Left forelimb (tissue), 1 donor: ENCODE results near the gene ANO9.
"Not testable (repeated sequence)": the region's sequence is repeated elsewhere in the genome, so short reads cannot be mapped to it uniquely, and the experiment has no call there.

Experiments used
- DNase-seq: peaks from one replicate; pipeline ENCODE4 v3.0.0-alpha.2; 2018; ENCODE audit warnings: low spot score

Gene ANO9

DNA sequence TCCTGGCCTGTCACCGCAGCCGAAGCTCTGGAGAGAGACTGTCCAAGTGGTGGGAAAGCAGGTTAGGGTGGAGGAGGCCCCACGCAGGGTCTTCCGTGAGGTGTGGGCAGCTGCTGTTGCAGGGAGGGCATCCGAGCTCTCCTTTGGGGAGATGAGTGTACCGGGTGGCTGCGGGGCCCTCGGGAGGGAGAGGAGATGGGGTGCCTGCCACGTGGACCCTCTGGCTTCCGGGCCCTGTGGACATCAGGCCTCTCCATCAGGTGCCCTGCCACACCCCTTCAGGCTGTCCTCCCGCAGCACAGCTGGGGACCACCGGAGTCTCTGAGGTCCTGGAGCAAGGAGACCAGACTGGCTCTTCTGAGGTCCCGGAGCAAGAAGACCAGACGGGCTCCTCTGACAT, 9.9 kb upstream of the ANO9 start:
- no peak for DNase-seq

DNA sequence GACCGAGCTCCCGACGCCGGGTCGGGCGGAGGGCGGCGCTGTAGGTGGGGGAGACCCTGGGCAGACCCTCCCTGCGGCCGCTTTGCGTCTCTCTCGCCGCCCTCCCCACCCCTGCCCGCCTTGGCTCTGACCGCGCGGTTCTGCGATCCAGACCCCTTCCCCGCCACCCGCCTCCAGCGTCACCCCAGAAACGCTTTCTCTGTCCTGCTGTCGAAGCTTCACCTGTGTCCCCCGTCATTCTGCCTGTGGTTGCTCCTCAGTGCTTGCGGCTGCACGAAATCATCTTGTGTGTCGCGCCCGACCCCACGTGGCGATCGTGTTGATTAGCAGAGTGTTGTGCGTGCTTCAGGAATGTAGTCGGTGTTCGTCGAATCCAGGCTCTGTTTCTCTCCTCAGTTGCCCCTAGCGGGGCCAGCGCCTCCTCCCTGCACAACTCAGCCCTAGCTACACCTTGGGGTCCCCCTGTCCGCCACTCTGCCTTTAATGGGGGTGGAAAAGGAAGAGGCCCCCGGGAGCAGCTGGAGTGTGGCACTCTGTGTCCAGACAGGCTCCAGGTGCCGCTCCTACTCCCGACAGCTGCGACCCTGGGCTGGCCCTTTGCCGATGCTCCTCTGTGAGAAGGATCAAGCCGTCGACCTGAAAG, 9.1 kb upstream of the ANO9 start:
- DNase-seq, result peak; percentile 81

DNA sequence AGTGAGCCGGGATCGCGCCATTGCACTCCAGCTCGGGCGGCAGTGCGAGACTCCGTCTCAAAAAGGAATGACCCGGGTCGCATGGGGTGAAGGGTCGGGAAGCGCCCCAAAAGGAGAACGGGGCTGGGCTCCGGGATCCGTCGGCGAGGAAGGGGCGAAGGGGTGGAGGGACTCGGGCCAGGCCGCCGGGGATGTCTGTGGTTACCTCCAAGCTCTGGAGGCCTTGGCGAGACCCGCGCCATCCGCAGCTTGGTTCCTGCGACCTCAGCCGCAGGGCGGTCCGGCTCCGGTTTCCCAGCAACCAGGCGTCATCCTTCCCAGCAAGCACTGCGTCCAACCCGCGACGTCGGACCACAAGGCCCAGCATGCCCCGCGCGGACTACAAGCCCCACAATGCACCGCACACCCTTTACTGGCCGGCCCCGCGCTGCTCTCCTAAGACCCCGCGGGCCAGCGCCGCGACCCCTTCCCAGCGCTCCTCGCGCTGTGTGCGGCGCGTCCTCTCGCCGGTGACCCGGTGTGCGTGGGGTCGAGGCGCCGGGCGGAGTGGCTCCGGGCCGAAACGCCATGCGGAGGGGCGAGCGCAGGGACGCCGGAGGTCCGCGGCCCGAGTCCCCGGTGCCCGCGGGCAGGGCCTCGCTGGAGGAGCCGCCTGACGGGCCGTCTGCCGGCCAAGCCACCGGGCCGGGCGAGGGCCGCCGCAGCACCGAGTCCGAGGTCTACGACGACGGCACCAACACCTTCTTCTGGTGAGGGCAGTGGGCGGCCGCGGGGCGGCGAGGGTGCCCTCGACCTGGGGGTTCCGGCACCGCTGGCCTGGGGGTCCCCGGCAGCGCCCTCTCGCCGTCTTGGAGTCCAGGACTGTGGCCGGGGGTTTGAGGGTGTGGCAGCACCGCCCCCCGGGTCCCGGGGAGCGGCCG, 8.3 kb upstream of the ANO9 start, which contains the start of gene PTDSS2:
TSS of gene PTDSS2 (plus strand) at position 391 of the 920 bp plus-strand sequence. CDS start at position 568, 177 bp downstream.
- DNase-seq, result peak; percentile 97

DNA sequence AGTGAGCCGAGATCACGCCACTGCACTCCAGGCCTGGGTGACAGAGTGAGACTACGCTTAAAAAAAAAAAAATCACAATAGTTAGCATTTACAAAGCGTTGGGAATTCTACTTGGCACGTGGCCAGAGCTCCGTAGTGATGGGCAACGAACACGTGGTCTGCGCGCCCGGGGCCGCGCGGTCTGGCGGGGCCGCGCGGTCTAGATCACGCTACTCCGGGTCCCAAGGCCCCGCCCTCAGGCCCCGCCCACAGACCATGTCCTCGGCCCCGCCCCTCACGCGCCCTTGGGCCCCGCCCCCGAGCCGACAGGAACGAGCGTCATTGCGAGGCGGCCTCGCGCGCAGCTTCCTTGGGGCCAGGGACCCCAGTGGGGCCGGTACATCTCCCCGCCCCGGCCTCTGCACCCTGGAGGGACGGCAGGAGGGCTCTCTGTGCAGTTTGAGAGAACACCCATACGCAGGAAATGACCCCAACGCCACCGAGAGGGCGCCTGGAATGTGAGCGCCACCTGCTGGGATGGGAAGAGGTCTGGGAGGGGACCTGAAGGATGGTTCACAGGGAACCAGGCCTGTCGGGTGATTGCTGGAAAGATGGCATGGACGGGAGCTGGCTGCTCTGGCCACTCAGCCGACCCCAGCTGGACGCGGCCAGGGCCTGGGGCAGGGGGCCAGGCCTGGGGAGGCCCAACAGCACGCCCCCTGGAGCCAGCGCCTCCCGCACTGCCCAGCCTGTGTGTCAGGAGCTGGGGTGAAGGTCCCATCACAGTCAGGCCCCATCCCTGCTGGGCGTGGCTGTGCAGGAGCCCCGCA, 6.3 kb upstream of the ANO9 start:
- DNase-seq, result peak; percentile 96

DNA sequence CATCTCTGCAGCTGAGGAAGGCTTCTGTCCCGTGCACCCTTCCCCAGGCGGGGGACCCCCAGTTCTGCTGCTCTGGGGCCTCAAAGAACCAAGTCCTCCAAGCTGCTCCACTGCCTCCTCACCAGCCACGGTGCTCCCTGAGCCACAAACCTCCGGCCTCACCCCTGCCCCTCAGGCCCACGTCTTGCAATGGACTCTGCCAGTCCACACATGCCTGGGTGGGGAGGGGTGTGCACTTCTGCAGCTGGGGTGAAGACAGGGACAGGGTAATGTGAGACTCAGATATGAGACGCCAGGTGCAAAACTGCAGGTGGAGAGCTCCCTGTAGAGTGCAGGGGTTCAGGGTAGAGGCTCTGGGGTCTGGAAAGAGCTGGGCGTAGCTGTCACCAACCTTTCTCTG, 5.1 kb upstream of the ANO9 start:
- DNase-seq, result no peak

DNA sequence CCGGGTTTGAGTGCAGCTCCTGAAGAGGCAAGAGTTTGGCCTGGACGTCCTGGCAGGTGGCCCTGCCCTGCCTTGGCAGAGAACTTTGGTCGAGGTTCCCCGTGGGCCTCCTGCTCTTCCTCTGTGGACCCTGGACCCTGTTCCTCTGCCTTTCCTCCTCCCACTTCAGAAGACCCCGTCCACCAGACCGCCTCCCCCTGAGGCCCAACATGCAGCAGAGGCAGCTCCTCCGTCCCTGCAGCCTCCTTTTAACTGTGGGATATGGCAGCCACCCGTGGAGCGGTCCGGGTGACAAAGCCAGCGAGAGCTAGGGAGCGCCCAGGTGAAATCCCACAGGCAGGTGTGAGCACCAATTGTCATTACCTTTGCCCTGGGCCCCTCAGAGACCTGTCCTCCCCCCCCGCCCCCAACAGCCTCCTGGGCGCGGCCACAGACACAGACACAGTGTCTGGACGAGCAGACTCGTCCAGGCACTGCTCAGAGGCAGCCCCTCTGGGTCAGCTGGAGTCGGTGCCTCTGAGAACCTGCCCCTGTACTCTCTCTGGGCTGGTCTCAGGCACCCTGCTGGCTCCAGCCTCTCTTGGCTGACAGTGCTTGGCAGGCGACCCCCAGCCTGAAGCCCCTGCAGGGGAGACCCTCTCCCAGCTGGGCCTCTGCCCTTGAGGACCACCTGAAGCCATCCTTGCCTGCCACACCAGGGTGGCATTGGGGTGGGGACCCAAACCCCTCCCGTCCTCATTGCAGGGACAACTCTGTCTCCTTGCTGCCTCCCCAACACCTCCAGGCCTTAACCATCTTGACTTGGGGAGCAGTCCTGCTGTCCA, 4.2 kb upstream of the ANO9 start:
- no peak for DNase-seq

DNA sequence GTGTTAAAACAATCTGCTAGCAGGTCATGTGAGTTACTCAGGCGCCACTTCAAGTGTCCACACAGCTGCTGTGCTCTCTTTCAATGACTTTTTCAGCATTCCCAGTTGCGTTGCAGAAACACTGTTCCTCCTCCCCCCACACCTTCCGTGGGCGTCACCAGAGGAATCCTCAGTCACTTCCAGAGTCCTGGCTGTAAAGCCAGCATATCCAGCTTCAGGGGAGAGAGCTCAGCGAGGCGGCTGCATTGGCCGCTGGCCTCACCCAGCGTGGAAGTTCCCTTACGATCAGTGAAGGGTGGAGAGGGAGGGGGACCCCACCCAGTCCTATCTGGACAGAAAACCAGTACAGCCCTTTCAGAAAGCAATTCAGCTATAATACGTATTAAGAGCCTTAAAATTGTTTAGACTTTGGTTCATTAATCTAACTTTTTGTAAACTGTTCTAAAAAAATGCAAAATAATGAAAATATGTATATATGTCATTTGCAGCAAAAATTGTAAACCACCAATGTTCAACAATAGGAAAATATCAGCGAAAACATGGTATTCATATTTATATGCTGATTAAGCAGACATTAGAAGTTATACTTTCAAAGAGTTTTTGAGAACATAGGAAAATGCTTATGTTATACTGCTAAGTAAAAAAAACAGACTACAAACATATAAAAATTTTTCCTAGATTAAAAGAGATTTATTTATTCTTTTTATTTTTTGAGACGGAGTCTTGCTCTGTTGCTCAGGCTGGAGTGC, 2.8 kb upstream of the ANO9 start:
- no peak for DNase-seq

DNA sequence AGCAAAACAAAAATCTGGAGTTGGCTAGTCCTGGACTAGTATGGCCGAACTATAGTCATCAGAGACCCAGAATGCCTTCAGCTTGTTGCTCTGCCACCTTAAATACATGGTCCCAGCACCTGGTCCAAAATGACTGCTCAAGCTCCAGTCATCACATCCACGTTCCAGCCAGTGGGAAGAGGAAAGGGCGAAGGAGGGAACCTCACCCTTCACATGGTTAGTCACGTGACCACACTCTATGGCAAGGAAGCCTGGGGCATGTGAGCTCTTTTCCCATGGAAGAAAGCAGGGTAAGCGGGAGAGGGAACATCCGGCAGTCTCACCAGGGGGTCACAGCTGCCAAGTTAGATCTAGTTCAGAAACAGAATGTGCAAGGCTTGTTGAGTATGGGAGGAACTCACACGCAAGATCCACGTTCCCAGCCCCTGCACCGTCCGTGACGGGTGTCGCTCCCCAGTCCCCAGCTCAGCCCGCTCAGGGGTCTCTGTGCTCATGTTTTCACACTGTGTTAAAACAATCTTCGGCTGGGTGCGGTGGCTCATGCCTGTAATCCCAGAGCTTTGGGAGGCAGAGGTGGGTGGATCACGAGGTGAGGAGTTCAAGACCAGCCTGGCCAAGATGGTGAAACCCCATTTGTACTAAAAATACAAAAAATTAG, 1.9 kb upstream of the ANO9 start:
- no peak for DNase-seq

DNA sequence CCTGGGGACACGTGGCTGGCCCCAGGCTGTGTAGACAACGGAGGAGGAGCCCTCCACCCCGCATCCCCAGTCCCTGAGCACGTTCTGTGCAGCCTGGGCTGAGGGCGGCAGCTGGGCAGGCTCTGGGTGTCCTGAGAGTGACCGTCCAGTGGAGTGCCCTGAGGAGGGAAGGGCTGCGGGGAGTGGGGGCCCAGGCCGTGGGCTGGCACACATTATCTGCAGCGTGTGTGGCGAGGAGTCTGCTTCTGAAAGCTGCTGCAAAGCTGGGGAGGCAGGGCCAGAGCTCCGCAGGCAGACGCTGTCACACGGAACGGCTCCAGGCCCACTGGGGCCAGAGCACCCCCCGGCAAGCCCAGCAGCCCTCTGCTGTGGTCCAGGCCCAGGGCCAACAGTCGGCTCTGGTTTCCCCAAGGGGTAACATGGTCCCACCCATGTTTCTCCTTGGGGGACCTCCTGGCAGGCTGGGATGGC, 835 bp upstream of the ANO9 start:
- DNase-seq, result no peak

DNA sequence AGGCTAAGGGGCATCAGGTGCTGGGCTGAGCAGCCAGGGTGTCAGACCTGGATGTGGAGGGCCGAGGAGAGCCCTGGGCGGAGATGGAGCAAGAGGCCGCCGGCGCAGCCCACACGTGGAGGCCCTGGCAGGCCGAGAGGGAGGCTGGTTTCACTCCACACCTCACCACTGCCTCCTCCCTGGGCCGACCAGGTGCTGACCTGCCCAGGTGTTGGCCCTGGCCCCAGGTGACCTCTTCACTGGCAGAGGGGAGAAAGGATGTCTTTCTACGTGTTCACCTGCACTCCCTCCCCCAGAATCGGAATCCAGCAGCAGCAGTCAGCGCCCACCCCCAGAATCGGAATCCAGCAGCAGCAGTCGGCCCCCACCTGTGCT, 781 bp downstream of the ANO9 start:
- DNase-seq, result no peak

DNA sequence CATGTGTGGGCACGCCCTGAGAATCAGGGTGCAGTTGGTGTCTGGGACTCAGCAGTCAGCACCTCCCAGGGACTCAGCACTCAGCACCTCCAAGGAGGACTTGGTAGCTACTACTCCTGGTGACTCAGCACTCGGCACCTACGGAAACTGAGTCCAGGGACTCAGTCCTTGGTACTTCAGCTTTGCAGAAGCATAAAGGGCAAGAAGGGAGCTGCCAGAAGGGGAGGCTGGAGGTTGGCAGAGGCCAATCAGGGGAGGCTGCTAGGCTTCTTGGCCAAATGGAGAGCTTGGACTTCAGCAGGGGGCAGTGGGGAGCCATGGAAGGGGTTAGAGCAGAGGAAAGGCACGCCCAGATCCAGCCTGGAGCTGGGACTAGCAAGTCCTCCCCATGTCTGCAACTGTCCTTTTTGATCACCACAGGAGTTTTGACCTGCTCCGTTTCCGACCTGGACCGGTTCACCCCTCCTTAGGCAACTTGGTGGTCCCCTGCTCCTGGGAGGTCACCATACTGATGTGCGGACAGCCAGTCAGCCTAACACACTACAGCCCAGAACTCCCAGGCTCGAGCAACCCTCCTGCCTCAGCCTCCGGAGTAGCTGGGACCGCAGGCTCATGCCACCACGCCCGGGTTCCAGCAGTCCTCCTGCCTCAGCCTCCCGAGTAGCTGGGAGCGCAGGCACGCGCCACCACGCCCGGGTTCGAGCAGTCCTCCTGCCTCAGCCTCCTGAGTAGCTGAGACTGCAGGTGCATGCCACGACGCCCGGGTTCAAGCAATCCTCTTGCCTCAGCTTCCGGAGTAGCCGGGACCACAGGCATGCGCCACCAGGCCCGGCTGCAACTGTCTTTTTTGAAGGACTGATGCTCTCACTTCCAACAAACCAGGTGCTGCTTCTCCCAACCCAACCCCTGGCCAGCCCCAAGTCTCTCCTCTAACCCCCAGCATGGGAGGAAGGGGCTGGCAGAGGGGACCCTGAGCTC, 1.5 kb downstream of the ANO9 start:
- no peak for DNase-seq

DNA sequence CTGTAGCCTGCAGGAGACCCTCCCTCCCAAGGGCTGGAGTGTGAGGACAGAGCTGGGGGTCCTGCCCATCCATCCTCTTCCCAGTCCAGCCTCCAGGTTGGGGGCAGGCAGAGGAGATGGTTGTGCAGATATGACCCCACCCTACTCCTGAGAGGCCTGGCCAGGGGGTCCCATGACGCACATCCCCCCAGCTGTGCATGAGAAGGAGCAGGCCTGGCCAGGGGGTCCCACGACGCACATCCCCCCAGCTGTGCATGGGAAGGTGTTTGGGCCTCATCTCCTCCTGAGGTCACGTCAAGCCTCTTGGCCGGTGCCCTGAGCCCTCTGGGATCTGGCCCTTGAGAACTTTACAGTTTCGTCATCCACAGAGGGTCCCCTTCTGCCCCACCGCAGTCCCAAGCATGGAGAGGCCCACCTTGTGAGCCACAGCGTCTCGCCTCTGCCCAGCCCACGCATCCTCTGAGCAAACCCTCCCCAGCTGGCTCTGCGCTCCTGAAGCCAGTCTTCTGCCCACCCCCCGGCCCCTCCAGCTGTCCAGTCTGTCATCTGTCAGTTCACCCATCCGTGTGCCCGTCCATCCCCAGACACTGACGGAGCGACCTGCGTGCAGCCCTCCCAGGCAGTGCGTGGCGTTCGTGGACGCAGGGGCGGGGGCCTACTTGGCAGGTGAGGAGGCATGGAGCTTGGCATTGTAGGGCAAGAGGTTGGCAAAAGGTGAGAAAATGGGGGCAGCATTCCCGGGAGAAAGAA, 2.3 kb downstream of the ANO9 start:
- no peak for DNase-seq

DNA sequence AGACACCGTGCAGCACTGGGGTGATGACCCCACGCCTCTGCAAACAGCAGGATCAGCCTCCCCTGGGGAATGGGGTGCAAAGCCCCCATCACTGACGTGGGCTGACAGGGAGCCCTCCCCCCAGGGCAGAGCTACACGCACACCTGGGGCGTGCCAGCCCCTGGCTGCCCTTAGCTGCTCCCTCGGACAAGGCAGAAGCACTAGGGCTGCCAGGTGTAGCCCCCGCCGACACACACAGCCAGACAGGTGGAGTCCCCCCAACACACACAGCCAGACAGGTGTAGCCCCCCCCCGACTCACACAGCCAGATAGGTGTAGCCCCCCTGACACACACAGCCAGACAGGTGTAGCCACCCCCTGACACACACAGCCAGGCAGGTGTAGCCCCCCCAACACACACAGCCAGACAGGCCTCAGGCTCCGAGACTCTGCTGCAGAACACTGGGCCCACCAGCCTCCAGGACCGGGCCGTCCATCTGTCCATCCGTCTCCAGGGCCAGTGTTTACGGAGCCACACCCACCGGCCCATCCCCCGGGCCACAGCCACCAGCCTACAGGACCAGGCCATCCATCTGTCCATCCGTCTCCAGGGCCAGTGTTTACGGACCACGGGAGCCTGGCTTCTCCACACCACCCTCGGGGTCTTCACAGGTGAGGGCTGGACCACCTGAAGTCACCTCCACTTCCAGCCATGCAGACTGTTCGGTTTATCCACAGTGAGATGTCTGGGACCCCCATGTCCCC, 3.5 kb downstream of the ANO9 start:
- DNase-seq, result no peak

DNA sequence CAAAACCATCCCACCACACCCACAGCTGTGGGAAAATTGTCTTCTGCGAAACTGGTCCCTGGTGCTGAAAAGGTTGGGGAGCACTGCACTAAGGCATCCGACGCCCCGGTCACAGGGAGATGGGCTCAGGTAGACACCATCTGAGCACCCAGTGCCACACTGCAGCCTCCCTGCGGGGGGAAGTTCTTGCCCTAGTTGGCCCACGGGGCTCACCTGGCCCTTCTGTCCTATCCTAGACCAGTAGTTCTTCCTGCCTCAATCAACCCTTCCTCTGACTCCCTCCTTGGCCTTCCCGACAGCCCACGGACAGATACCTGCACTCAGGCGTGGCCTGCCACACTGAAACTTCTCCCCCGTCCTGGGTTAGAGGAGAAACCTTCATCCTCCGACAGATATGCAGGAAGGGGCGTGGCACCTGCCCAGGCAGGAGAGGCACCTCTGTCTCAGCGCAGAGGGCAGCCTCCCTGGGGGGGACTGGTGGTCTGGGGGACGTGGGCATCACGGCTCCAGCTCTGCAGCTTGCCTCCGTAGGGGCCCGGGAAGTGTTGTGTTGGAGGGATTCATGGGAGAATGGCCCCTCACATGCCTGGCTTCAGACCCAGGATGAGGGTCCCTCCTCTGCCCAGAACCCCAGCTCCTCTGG, 4.5 kb downstream of the ANO9 start:
- DNase-seq, result no peak

DNA sequence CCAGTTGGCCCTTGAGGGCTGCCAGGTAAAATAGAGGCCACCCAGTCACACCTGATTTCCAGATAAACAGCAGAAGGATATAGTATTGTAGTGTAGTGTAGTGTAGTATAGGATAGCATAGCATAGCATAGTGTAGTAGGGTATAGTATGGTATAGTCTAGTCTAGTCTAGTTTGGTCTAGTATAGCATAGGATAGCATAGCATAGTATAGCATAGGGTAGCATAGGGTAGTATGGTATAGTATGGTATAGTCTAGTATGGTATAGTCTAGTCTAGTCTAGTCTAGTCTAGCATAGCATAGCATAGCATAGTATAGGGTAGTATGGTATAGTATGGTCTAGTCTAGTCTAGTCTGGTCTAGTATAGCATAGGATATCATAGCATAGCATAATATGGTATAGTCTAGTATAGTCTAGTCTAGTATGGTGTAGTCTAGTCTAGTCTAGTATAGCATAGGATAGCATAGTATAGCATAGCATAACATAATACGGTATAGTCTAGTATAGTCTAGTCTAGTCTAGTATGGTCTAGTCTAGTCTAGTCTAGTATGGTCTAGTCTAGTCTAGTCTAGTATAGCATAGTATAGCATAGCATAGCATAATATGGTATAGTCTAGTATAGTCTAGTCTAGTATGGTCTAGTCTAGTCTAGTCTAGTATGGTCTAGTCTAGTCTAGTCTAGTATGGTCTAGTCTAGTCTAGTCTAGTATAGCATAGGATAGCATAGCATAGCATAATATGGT, 6.6 kb downstream of the ANO9 start:
- not testable (repeated sequence) for DNase-seq

DNA sequence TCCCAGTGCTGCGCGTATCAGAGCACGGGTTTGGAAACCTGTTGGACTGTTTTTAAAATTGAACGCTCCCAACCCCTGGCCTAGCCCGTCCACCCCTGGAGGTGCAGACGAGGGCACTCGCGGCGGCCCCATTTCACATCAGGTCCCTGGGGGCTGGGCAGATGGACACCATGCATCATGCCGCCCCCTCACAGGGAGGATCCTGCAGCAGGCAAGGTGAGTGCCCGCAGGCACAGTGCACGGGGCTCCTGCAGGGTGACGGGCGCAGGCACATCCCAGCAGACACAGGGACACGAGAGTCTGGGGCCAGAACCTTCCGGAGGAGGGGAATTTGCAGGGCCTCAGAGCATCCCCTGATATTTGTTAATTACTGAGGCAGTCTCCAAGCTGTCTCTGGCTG, 7.3 kb downstream of the ANO9 start:
- no peak for DNase-seq
